Activated naive CD8-positive, alpha-beta T cell treated with anti-CD3 and anti-CD28 coated beads, Interleukin-2, amount 50 U/mL, for 16 hours (primary cell): ENCODE data around the gene TRH.
"Not testable (repeated sequence)": the region's sequence is repeated elsewhere in the genome, so short reads cannot be mapped to it uniquely, and the experiment has no call there.

Source experiments
- DNase-seq: peaks from one replicate; pipeline ENCODE4 v3.0.0-alpha.2; 2020; ENCODE audit warnings: low read depth, low spot score

The TRH gene

DNA sequence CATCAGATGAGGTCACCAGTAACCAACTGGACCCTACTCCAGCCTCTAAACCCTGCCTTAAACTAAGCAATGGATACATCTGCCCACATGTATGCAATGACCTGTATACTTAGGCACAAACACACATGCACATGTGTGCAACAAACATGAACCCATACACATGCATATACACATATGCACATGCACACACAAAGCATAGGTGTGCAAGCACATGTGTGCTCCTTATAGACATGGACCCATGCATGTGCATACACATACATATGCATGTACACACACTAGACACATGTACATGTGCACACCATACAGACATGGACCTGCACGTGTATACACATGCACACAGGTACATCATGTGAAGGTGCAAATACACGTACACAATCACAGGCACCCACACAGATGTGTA, 8.6 kb upstream of the TRH start:
- no peak for DNase-seq

DNA sequence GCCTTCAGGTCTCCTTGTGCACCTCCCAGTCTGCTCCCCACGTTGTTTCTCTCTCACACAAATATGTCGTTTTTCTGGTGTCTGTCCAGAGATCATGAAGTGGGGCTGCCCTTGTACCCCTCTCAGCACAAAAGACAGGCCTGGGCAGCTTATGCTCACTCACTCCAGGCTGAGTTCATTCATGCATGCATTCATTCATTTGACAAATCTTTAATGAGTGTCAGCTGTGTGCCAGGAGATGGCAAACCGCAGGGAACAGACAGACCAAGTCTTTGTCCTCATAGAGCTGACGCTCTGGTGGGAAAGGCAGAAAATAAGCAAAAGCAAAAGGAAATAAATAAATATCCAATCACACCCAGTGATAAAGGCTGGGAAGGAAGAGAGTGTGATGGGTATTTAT, 7.6 kb upstream of the TRH start:
- no peak for DNase-seq

GRCh38 chr3:129967761-129968160, 6.8 kb upstream of the TRH start:
- DNase-seq = no peak

DNA sequence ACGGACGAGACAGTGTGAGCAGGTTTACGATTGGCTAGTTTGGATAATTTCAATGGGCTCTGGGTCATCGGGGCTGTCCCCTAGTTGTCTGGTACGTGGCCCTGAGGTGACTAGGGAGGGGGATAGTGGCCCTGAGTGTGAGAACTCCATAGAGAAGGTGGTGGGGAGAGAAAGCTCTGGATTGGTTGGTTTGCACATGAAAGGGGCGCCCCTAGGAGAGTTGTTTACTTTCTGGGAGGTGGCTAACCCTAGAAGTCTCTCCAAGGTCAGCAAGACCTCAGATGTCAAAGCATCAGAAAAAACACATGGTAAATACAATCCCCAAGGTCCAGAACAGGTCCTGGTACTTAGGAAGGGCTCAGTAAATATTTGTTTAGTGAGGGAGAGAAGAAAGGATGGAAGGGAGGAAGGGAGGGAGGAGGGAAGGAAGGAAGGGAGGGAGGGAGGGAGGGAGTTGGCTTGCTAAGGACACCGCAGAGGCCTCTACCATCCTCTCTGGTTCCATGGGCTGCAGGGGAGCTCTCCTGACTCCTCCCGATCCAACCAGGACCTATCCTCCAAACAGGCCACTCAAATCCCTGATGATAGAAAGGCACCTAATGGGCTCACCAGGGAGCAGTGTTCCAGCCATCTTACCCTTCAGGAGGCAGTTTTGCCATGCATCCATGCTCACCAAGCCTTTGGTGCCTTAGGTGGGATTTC, 3.0 kb upstream of the TRH start:
- no peak for DNase-seq

DNA sequence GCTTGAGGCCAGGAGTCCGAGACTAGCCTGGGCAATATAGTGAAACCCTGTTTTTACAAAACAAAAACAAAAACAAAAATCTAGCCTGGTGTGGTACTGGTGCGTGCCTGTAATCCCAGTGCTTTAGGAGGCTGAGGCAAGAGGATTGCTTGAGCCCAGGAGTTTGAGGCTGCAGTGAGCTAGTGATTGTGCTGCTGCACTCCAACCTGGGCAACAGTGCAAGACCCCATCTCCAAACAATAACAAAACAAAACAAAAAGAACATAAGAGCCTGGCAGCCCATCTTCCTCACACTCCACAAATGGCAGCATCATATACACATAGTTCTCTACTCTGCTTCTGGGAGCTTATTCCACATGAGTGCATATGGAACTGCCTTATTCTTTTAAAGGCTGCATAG, 2.2 kb upstream of the TRH start:
- no peak for DNase-seq

GRCh38 chr3:129973853-129974563, 512 bp upstream of the TRH start:
- no peak for DNase-seq

DNA sequence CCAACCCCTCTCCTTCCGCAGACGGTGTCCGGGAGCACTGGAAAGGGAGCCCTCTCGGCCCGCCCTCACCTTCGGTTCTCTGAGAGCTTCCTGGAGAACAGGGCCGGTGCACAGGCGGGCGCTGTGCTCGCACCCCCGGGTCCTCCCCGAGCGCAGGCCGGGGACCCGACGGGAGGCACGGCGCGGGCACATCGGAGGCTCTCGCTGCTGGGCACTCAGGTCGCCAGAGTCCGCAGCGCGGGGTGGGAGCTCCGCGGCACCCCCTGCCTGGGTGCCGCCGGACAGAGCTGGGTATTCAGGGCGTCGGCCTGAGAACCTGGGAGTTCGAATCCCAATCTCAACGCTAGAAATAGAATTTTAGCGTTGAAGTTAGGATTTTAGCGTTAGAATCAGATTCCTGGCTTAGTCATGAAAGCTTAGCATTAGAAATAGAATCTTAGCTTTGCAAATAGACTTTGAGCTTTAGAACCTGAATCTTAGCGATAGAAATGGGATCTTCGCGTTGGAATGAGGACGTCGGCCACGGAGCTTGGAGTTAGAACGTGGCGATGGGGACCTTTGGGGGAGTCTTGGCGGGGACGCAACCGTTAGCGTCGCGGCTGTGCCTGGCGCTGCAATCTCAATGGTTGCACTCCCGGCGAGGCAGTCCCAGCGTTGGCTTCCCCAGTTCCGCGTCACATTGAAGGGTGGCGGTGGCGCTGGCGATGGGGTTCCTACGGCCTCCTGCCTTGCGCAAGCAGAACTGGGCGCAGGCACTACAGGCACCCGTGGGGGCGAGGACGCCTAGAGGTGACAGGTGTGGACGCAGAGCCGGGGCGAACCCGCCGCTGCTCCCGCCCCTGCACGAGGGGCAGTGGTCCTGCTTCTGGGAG, 549 bp downstream of the TRH start:
- DNase-seq = no peak

GRCh38 chr3:129975705-129976048, 1.2 kb downstream of the TRH start:
- DNase-seq = no peak

DNA sequence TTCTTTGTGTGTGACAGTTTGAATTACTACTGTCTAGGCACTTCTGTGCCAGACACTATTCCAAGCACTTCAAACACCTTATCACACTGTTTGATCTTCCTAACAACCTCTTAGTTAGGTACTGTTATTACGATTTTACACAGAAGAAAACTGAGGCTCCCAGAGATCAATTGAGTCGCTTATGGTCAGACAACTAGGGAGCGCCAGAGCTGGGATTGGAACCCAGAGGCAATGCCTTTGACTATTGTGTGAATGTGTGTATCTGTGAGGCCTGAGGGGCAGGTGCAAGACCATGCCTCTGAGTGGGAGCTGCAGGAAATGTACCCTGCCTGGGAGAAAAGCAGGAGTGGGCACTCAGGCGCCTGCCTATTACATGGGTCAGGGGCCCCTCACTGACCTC, 1.8 kb downstream of the TRH start:
- no peak for DNase-seq

- no peak for DNase-seq
Observed at GRCh38 chr3:129978123-129978522, 3.6 kb downstream of the TRH start.

DNA sequence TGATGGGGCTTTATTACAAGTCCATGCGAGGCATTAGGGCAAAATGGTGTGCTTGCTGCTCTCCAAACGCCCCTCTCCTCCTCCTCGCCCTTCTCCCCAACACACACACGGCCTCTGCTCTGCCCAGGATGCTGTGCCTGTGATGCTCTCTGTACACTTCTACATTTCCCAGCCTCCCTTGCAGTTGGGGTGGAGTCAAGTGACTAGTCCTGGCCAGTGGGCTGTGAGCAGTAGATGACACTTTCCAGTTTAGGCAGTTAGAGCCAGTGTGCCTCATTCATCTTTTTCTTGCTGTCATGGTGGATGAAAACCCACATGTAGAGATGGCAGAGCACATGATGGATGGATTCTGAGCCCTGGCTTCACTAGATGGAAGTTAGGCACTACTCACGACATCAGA, 5.4 kb downstream of the TRH start:
- no peak for DNase-seq

DNA sequence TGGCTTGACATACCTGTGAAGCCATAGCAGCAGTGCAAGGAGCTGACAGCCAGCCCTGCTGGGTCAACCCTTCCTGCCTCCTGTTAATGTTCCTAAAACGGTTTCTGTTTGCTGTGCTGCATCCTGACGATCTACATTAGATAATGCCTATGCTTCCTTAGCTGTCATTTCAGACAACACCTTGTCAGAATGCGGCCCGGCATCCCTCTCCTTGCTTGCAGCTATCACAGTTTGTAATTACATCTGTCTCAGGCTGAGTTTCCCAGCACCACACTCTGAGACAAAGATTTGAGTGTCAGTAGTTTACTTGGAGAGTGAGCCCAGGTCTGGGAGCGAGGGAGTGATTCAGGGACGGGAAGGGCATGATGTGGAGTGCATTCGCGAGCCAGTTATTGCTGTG, 9.0 kb downstream of the TRH start:
- no peak for DNase-seq

DNA sequence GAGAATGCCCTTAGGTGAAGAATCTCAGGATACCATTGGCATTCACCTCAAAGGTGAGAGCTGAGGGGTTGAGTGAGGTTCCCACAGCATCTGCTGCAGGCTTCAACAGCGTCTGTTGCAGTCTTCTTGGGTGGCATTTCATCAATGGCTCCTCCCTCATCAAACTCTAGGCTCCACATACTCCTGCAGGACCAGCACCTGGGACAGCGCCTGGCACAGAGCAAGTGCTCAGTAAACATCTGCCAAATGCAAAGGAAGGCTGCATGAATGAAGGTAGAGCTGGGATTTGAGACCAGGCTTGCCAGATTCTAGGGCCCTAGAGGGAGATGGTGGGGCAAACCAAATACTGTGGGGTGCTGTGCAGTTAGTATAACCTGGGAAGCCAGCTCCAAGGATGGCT, 9.6 kb downstream of the TRH start:
- no peak for DNase-seq

GRCh38 chr3:129985113-129985512, 10.6 kb downstream of the TRH start:
- DNase-seq = no peak

DNA sequence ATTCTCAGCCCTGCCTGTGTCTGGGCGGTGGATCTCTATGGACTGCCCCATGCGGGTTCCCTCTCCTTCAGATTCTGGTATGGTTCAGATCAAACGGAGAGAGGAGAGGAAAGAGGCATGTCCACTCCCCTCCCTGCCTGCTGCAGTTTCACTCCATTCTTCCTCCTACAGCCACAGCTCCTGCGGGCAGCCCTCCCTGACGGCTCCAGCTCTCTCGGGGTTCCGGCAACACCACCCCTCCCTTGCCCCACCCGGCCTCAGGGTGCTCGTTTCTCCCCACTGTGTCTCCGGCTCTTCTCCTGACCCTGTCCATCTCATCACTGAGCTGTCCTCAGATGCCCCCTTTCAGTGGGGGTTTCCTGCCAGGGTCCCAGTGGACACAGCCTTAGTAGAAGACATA, 13.9 kb downstream of the TRH start:
- no peak for DNase-seq

GRCh38 chr3:129989414-129989813, 14.9 kb downstream of the TRH start:
- no peak for DNase-seq

DNA sequence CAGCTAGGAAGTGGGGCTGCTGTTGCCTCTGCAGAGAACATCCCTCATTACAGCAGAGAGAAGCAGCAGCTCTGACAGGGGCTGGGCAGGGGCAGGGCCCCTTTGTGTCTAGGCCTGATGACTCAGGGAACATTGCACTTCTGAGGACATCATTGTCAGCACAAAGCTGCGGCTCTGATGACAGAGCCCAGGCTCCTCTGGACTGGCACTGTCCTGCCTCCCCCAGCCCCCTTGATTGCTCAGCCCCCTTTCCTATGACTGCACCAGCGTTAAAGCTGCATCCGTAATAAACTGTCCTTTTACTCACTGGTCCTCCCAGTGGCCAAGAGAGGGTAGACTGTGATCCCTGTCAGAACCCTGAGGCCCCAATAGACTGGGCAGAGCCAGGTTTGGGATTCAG, 18.3 kb downstream of the TRH start:
- no peak for DNase-seq

DNA sequence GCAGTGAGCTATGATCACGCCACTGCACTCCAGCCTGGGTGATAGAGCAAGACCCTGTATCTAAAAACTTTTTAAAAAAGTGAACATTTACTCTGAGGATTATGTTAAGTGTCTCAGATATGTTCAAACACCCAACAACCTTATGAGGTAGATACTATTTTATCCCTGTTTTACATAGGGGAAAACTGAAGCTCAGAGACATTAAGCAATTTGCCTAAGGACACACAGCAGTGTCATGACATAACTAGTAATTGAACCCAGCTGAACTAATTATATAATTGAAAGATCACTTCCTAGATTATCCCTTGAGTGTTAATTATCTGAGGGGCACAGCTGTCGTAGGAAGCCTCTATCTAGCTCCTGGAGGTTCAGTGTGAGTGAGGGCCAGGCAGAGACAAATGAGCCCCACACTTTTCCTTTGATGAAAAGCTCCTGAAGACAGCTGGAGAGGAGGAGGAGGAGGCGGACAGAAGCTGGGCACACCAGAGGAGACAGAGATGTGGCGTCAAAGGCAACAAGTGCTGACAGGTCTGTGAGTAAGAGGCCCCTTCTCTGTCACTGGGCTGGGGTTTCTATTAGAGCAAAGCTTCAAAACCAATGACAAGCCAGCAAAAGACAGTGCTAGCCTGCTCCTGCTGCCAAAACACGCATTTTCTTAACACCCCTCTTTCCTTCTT, 20.5 kb downstream of the TRH start:
- no peak for DNase-seq

DNA sequence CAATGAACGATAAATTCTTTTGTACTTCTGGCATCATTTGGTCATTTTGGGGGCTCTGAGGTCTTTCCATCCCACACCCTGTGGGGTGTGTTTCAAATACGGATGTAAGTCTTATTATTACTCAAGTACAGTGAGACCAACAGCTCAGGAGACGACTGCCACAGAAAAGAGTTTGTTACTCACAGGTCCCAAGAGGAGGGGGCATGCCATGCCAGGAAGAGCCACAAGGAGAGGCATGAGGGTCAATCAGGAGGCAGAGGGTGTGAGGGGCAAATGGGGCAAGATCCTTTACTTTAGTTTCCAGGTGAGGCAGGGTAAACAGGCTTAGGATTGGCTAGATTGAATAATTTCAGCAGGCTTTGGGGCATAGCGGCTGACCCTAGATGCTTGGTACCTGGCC, 21.6 kb downstream of the TRH start:
- DNase-seq = no peak

GRCh38 chr3:129999176-129999575, 24.7 kb downstream of the TRH start:
- not testable (repeated sequence) for DNase-seq

GRCh38 chr3:130002666-130003598, 28.4 kb downstream of the TRH start:
- DNase-seq = peak; percentile 40
